HS-27A (cell line): Measurements from ENCODE around the gene PRCP.

Experiments
- DNase-seq: peaks from one replicate; pipeline ENCODE4 v3.0.0-alpha.2; 2012; ENCODE audit warnings: low read depth, missing footprints

PRCP gene

GRCh38 chr11:82906931-82907330, 6.7 kb upstream of the PRCP start:
- no peak for DNase-seq

- DNase-seq: no peak
Observed at GRCh38 chr11:82906236-82906635, 6.0 kb upstream of the PRCP start.

DNA sequence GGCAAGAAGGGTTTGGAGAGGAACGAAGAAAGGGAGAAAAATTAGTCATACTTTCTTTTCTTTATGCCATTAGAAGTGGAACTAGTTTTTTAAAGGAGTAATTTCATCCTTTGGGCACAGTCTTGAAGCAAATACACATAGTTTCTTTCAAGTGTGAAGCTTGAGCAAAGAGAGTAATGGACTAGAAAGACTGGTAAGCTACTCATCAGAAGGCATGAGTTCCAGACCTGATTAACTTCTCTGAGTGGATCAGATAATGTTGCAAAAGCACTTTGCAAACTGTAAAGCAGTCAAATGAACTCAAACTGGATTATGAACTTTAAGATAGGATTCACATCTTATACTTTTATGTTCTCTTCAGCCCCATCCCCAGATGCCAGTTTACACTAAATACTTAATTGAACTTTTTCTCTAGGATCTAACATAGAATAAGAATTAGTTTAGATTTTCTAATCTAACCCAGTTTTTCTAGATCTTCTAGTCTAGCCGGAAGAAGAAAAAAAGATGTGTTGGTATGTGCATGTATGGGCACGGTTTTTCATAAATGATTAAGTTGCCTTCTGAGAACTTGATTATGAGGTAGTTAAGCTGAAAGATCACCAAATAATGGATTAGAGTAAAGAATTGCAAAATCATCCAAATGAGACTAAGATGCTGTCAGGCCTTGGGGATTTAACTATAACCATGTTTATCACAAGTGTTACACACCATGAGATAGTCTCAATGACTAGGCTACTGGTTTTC, 3.8 kb upstream of the PRCP start:
- DNase-seq: no peak

- no peak for DNase-seq
Observed at GRCh38 chr11:82902880-82903279, 2.6 kb upstream of the PRCP start.

DNA sequence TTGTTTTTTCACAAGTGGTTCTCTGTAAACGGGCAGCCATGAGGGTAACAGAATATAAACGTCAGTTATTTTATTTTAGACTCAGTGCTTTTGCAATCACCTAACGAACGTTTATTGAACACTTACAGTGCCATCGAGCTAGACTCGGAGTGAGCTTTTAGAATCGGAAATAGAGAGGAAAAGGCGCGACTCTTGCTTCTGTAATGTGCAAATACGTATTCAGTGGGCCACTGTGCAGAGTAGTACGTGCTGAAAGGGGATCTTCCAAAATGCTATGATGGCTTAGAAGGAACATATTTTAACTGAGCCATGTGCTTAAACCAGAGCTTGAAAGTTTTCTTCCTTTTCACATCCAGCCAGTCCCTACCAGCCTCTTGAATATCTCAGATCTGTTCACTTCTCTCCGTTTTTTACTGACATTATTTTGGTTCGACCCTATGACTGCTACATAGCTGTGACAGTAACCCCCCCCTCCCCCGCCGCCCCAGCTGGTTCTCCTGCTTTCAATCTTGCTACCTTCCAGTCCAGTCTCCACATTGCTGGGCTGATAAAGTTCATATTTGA, 1.8 kb upstream of the PRCP start:
- DNase-seq: peak; percentile 7

- DNase-seq: peak; percentile 94
Observed at GRCh38 chr11:82901165-82901921, 1.1 kb upstream of the PRCP start, which contains the start of gene DDIAS. Gene DDIAS (plus strand): TSS chr11:82901736. CDS start chr11:82914739, 13,003 bp downstream.

DNA sequence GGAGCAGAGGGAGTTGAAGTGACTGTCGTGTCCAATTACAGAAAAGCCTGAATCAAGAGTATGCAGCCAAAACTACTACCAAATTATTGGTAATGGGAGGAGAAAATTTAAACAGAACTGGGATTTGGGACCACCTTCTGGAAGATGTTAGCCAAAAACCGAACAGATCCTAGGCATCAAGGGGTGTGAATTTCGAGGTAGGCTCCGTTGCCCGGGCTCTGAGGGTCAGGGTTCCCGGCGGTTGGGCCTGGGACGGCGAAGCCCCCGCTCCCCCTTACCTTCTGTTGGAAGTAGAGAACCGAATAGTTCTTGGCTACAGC, 313 bp downstream of the PRCP start:
- no peak for DNase-seq

DNA sequence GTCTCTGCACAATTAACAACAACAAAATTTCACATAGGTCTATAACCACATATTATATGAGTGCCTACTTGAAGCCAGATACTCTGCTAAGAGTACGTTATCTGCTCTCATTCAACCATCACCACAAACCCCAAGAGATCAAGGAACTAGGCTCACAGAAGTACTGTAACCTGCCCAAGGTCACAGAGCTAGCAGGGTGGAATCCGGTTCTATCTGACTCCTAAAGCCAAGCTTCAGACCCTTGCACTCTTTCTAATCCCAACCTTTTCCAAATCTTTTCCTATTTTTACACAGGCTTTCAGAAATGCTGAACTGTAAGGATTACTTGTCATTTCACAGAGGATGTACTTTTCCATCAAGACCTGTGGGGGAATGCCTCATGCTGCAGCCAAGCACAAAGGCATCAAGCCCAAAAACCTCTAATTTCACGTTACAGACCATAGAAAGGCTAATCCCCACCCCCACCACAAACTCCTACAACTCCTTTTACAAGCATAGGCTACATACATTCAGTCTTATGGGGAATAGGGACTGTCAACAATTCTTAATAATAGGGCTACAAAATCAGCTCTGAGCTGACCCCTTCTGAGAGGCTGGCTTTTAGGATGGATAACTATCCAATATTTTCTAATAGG, 927 bp downstream of the PRCP start:
- no peak for DNase-seq

DNA sequence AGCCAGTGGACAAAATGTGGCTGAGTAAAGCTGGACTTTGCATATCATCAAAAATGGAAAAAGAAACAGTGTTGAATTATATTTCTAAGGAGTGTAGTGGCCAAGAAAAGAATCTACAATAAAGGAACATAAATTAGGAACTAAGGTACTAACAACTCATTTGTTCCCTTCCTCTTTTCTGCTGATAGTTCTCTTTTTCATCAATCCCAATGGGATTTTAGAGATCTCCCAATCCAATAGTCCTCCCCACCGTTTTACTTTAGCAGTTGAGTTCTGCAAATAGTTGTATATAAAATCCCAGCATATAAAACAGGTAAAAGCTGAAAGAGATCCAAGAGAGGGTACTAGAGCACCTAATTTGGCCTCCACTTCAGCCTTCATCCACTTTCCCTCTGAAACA, 2.0 kb downstream of the PRCP start:
- DNase-seq: no peak

GRCh38 chr11:82896183-82896582, 4.0 kb downstream of the PRCP start:
- DNase-seq: no peak

DNA sequence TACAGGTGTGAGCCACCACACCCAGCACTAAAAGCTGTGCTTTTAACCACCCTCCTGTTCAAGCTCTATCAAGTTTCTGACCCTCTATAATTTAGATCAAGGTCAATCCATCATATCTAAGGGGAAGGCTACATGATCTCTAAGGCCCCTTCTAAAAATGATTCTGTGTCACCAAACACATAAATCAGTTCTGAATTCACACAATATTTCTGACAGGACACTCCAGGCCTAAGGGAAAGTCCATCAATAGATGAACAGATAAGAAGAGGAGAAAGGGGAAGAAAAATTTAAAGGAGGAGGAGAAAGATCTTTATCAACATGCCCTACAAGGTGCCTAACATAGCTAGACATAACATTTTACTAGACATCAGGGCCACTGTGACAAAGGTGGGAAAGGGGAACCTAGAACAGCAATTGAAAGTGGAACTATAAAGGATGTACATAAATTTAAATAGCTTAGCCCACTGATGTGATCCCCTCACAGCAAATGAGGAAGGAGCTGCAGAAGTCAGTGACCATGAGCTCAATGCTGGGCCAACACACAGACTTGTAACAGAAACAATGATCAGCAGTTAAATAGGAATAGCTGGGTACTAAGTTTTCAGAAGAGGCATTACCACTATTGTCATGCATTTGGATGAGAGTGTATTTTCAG, 4.7 kb downstream of the PRCP start:
- DNase-seq: no peak

DNA sequence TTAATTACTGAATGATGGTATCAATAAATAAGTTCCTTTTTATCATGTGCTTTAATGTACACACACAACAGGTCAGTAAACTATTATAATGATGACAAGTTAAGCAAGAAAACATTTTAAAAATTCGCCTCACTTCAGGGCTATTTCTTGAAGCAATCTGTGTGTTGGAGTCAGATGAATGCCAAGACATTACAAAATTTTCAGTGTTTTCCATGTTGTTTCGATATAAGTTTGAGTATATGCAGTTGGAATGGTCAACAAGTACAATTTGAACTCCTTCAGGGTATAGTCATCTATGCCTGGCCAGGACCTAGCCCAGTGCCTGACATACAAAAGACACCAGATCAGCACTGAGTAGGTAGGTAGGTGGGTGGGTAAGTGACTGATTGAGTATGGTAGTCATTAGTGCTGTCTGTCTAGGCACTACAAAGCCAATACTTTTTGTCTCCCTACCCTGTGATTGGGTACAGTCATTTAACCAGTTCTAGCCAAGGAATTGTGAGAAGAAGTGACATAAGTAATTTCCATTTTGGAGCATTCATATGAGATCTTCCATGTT, 7.5 kb downstream of the PRCP start:
- no peak for DNase-seq

GRCh38 chr11:82890936-82891335, 9.3 kb downstream of the PRCP start:
- DNase-seq: no peak

- no peak for DNase-seq
Observed at GRCh38 chr11:82890002-82890341, 10.3 kb downstream of the PRCP start.

DNA sequence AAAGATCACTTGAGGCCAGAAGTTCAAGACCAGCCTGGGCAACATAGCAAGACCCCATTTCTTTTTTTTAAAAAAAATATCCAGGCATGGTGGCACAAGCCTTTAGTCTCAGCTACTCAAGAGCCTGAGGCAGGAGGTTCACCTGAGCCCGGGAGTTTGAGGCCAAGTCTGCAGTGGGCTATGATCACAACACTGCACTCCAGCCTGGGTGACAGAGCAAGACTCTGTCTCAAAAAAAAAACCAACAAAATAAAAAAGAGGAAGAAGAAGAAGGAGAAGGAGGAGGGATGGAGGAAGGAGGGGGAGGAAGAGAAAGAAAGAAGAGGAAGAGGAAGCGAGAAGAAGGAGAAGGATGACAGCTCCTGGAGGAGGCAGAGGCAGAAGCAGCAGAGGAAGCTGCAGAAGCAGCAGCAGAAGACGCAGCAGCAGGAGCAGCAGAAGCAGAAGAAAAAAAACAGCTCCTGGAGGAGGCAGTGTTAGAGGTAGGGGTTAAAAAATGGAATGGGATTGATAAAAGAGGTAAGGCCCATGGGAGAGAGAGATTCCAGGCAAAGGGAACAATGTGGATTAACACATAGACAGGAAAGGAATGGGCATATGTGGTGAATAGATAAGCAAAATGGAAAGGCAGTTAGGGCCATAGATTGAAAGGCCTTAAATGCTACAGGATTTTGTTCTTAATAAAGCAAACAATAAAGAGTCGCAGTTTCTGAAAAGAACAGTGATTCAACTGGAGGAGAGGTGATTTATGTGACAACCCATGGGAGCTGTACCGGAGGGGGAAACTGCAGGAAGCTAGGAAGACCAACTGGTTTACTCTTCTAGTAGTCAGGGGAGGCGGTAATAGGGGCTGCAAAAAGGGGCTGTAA, 10.9 kb downstream of the PRCP start:
- no peak for DNase-seq

DNA sequence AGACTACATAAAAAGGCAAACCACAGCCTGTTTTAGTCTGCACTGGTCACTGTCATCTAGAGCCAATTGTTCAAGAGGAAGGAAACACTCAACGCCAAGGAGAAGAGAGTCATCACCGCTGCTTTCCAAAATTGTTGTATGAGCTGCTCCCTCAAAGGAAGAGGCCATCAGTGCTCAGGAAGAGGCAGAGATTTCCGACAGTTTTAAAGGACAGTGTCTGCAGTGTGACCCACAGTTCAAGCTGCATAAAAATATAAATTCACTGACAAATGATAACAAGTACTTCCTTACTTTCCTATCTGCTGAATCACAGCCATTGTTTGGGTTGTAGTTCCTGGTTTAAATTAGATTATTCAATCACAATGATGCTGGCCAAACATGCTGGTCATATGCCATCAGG, 16.4 kb downstream of the PRCP start:
- no peak for DNase-seq

GRCh38 chr11:82874646-82875523, 25.3 kb downstream of the PRCP start:
- no peak for DNase-seq

- DNase-seq: no peak
Observed at GRCh38 chr11:82873919-82874333, 26.3 kb downstream of the PRCP start.

GRCh38 chr11:82872377-82873150, 27.7 kb downstream of the PRCP start:
- no peak for DNase-seq
